ENCODE measurements around the gene AFF1. TPM values are rescaled to one million over a fixed set of nuclear protein-coding genes. Genes with fewer than 3 reads are reported as not detected.

AFF1 gene
- total RNA-seq, 1 experiment from 2014 or later: 3.2 TPM

DNA sequence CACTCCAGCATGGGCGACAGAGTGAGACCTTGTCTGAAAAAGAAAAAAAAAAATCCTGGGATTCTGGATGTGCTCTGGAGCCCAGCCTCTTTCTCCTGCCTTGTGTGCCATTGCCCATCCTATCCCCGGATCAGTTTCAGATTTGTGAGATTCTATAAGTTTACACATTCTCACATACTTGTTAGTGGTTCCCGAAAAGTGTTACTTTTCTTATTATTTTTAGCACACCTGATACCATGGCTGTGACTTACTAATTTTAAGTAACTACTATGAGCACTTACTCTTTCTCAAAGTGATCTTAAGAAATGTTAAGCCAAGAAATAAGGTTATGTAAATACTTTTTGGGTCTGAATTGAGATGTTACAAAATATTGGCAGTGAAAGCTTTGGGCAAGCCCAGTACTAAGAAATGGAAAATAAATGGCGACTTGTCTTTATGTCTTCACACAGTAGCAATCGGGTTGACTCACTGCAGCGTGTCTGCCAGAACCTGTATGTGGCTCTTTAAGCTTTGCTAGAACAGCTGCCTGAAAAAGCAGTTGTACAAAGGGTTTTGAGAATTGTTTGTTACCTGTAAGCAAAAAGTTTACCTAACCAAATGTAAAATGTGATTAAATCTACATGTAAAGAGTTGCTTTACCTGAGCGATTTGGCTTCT is 166.9 kb downstream of the AFF1 start:
- no peak for DNase-seq (ENCODE audit: extremely low read depth, low read depth)

DNA sequence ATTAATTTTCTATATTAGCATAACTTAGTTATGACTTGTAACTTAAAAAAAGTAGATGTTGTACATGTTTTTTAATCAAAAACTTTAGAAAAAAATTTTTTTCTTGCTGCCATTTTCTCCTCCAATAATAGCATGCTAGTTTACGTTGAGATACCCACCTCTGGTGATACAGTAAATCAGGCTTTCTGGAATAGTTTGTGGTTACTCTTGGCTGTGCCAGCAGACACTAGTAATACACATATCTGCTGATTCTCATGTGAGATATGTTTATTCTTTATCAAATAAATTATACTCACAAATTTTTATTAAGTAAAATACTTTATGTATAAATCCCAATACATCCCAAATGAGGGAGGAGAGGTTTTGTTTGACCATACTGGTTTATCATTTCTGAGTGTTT is 168.3 kb downstream of the AFF1 start:
- DNase-seq (ENCODE audit: extremely low read depth, low read depth): no peak

DNA sequence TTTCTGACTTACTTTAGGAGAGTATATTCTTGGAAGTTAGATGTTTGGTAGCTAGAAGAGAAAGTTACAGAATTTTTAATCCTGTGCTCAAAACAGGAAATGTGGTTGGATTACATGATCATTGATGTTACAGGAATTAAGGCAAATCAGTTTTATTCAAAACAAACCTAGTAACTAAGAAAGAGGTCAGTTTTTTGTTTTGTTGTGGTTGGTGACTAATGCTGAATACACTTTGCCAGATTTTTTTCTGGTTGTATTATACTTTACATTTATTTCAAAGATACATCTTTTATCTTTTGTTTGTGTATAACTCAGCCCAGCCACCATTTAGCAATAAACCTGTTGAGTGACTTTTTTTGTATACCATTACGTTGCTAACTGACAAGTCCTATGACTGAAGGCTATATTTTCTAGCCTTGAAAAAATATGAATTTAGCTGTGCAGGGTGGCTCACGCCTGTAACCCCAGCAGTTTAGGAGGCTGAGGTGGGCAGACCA is 168.9 kb downstream of the AFF1 start:
- DNase-seq (ENCODE audit: extremely low read depth, low read depth): no peak

DNA sequence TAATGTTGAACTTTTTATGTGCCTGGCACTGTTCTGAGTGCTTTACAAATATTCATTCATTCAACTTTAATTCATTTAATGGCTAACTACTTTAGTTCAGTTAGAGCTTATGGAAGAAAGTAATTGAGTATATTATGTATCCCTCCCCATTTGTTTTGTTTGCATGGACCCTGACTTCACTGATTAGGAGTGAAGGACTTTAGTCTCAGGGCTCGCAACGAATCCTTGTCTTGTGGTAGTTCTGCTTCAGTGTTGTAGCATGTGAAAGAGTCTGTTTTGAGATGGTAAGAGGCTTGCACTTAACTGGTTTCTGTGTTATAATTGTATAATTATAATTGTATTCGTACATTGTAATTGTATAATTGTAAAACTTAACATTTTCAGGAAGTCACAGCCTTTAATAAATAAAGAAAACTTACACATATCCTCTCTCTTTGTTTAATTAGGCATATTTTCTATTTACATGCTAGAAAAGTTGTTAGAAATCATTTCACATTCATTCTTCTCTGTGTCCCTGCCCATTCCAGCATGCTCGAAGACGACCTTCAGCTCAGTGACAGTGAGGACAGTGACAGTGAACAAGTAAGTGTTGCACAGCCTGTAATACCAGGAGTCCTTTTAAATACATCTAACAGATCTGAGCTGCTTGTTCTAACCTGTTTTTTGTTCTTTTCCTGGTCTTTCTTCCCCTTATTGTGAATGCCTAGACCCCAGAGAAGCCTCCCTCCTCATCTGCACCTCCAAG is 170.5 kb downstream of the AFF1 start:
- no peak for DNase-seq (ENCODE audit: extremely low read depth, low read depth)

DNA sequence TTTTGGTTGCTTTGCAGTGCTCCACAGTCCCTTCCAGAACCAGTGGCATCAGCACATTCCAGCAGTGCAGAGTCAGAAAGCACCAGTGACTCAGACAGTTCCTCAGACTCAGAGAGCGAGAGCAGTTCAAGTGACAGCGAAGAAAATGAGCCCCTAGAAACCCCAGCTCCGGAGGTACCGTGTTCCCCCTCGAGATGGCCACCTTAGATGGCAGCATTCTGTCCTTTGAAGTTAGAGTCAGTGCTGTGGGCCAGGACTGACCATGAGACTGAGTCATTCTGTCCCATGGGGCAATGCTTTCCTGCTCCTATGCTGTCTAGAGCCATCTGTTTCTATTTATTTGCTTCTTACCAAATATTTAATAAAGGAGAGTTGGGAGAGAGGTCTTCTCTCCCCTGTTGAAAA is 173.3 kb downstream of the AFF1 start:
- DNase-seq (ENCODE audit: extremely low read depth, low read depth): no peak

DNA sequence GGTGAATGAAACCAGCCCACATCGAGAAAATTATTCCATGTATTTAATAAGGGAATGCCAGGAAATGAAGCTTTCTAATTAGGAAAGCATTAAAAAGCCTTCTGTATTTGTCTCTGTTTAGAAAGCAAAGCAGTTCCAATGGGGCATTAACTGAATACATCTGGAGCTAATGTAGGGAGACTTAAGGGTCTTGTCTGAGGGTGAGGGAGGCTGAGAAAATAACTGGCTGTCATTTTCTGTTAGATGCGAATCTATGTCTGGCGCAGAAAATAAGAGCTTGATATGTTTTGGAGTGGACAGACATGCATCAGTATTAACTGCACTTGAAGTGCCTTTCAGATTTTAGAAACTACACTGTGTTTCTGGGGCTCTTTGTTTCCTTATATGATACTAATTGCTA is 174.3 kb downstream of the AFF1 start:
- DNase-seq (ENCODE audit: extremely low read depth, low read depth): no peak

DNA sequence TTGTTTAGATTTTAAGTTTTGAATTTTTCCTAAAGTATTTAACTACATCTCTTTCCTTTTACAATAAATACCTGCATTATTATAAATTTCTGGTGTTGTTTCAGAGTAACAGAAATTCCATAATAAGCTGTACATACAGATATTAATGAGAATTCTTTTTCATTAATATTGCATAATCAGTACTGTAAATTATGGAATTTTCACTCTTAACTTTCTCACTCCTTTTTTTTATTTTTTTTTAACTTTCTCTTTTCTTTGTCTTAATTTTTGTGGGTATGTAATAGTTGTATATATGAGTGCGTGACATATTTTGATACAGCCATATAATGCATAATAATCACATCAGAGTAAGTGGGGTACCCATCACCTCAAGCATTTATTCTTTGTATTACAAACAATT is 175.1 kb downstream of the AFF1 start:
- DNase-seq (ENCODE audit: extremely low read depth, low read depth): no peak

DNA sequence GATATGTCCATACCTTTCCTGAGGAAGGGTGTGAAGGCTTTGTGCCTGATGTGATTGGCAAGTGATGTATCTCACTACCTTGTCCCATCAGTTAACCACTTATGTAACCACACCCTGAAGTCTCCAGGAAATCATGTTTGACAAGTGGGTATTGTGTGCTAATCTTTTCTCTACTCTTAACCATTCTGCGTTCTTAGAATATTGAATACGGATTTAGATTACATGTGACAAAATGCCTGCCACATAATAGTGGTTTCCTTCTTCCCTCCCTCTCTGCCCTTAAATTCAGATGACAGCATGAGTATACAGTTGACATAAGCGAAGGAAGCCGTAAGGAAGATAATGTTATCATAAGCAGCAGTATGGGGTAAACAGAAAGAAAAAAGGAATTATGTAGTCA is 177.3 kb downstream of the AFF1 start:
- no peak for DNase-seq (ENCODE audit: extremely low read depth, low read depth)

DNA sequence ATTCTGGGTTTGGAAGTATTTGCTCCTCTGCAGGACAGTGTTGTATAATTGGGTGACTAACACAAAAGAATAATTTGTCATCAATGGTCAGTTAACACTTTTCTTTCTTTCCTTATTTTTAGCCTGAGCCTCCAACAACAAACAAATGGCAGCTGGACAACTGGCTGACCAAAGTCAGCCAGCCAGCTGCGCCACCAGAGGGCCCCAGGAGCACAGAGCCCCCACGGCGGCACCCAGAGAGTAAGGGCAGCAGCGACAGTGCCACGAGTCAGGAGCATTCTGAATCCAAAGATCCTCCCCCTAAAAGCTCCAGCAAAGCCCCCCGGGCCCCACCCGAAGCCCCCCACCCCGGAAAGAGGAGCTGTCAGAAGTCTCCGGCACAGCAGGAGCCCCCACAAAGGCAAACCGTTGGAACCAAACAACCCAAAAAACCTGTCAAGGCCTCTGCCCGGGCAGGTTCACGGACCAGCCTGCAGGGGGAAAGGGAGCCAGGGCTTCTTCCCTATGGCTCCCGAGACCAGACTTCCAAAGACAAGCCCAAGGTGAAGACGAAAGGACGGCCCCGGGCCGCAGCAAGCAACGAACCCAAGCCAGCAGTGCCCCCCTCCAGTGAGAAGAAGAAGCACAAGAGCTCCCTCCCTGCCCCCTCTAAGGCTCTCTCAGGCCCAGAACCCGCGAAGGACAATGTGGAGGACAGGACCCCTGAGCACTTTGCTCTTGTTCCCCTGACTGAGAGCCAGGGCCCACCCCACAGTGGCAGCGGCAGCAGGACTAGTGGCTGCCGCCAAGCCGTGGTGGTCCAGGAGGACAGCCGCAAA is 179.6 kb downstream of the AFF1 start:
- no peak for DNase-seq (ENCODE audit: extremely low read depth, low read depth)

DNA sequence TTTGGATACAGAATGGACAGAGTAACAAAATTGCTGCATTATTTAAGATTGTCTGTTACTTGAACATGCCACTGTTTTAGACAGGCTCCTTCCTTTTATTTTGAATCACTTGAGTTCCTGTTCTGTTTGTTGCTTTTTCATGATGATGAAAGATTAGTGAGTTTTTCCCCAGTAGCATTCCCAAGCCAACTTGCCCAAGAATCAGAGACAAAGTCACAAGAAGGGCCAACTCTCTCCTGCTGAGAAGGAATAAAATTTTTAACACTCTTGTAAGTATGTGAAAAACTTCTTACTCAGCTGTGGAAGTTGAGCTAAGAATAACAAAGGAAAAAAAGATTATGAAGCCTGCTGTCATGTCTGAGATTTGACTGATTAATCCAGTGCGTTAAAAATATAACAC is 181.4 kb downstream of the AFF1 start:
- no peak for DNase-seq (ENCODE audit: extremely low read depth, low read depth)

DNA sequence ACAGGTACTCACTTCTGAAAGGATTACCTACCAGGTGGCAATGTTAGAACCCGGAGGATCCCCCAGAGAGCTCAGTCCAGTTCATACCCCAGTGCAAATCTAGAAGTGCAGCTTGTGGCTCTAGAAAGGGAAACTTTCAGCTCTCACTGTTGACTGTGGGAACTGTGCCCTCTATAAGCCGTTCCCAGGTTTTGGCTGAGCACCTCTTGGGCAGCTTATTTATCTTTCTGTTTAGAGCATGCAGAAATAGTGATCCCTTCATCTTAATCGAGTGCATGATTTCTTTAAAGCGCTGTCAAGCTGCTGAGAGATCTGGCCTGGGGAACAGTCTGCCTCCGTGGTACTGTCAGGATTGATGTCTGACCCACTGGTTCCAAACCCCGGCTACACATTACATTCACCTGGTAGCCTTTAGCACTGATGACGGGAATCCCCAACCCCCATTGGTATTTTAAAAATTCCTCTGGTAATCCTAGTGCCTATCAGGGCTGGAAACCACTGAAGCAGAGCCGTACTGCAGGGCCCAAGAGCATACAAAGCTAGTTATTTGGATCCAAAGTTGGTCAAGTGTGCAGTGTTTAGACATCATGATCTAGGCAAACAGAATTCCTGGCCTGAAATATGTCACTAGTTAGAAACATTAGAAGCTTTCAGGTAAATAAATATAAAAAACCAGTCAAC is 182.4 kb downstream of the AFF1 start:
- DNase-seq (ENCODE audit: extremely low read depth, low read depth): no peak

DNA sequence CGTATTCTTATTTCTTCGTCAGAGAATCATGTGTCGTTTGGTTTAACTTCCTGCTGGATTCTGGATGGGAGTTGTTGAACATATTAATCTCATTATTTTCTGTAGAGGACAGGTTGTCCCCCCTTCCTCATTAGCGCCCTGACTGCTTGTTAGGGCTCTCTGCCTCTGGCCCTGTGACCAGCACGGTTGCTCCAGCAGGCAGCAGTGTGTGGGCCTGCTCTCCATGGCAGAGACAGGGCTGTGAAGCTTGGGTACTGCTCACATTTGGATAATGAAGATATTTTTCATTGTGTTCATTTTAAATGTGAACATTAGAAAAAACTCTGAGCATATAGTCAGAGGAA is 182.9 kb downstream of the AFF1 start:
- DNase-seq (ENCODE audit: extremely low read depth, low read depth): no peak

DNA sequence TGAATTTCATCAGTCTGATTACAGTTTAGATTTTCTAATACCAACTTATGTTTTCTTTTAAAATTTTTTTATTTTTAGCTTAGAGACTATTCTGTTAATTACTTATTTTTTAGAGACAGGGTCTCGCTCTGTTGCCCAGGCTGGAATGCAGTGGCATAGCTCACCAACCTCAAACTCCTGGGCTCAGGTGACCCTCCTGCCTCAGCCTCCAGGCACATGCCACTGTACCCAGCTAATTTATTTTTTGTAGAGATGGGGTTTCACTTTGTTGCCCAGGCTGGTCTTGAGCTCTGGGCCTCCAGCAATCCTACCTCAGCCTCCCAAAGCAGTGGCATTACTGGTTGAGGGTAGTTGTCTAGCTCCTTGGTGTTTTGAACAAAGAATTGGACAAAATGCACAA is 183.6 kb downstream of the AFF1 start:
- DNase-seq (ENCODE audit: extremely low read depth, low read depth): no peak

DNA sequence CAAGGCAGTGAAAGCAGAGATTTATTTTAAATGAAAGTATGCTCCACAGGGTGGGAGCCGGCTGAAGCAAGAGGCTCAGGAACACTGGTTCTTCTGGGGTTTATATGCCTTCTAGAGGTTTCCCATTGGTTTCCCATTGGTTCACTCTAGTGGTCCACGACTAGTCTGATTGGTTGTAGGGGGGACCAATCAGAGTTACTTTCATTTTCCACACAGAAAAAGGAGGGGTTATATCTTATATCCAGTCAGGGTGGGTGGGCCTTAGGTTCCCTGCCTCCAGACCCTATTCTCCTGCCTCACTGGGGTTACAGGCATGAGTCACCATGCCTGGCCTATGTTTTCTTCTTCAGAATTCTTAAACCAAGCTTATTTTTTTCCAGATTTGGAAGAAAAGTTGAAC is 184.0 kb downstream of the AFF1 start:
- no peak for DNase-seq (ENCODE audit: extremely low read depth, low read depth)

DNA sequence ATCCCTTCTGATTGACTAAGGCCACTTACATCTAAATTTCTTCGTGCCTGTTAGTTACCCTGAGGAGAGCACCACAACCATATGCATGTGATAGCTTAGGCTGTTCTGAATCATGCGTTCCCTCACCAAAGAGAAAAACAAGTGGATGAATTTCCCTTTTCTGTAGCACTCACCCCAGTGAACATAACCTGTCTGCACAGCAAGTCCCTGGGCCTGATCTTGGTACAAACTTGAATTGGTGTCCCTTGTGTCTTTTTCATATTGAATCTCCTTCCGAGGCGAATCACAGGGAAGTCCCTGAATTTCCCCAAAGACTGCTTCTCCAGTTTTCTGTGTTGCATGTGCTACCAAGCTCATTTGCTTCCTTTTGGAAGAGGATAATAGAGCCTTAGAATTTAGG is 185.2 kb downstream of the AFF1 start:
- DNase-seq (ENCODE audit: extremely low read depth, low read depth): no peak

DNA sequence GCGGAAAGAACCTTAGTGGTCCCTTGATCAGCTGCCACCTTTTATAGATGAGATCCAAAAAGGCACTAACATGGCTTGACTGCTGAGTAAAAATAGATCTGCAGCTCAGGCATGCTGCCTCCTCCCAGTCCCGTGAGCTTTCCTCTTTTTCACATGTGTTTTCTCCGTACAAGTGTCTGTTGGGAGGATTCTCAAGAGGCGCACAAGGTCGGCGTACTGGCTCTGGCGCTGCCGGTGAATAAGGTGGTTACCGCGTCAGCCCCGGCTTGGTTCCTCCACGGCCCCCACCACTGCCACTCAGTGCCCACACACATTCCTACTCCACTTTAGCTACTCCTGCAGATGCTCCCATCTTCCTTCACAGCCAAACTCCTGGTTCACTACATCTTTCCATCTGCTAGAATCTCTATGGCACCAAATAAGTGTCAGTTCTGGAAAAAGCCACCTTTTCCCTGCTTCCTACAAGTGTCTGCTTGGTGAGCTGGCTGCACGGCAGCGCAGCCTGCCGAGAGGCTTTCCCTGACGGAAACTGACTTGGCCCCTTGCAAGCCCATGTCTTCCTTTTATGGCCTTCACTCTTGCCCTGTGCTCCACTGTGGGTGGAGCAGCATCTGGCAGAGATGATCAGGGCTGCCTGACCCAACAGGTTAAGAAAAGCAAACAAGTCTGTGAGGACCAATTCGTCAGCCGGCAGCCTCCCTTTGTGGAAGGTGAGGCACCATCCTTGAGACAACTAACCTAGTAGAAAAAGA is 185.8 kb downstream of the AFF1 start:
- DNase-seq (ENCODE audit: extremely low read depth, low read depth): no peak

DNA sequence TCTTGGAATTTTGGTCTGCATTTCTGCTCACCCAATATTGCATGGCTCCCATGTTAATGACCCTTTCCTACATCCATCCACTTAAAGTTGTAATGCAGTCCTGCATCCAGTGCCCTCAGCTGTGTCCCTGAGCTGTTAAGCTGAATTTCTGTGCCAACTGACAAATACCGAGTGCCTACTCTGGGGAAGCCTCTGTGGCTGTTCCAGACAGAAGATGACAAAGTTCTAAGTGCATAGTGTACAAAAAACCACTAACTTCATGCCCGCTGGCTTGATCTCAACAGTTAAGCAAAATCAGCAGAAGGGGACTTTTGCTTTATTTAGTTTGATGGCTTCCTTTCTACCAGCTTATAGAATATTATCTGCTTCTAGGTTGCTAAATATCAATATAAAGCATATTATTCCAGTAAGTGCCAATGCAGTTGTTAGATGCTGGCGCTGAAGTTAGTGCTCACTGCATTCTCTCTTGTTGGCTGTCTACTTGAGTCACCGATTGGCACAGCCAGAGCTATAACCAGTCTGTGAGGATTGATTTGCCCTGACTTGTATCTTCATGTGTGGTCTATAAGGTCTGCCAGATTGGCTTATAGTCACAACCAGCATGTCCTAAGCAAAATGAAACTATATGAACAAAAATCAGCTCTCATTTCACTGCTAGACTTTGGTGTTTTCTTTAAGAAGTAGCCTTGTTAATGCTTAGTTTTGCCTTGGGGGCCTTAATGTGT is 186.7 kb downstream of the AFF1 start:
- no peak for DNase-seq (ENCODE audit: extremely low read depth, low read depth)

DNA sequence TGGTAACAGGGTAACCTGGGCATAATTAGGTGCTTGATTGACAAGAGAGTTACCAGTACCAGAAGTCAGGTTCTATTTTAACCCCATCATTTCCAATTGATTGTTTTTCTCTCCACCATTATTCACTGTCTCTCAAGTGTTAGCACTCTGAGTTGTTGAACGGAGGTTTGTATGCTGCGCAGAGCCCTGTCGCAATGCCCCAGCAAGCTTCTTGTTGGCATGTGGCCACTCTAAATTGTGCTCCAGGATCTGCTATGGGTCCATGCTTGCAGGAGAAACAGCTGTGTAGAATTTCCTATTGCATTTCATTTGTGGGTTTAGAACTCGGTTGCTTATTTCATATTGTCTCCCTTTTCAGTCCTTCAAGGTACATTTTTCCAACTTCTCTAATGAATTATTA is 187.4 kb downstream of the AFF1 start:
- DNase-seq (ENCODE audit: extremely low read depth, low read depth): no peak

DNA sequence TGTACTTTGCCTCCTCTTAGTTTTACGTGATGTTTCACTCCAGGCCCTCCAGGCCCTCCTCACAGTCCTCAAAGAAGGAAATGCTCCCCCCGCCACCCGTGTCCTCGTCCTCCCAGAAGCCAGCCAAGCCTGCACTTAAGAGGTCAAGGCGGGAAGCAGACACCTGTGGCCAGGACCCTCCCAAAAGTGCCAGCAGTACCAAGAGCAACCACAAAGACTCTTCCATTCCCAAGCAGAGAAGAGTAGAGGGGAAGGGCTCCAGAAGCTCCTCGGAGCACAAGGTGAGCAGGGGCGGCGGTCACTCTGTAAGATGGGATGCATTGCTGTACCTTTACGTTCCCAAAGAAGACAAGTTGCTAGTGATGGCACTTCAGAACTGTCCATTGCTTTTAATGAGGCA is 191.2 kb downstream of the AFF1 start:
- DNase-seq (ENCODE audit: extremely low read depth, low read depth): no peak
